Natural killer cell treated with Interleukin-12 subunit alpha and Interleukin-12 subunit beta and Interleukin-15 and Interleukin-18, amount 100 ng/mL, for 72 hours (primary cell): ENCODE data around the gene HUWE1. TPM values are rescaled to one million over a fixed set of nuclear protein-coding genes. Genes with fewer than 3 reads are reported as not detected.

Source experiments
- ATAC-seq, 2 donors: fragments of 150-1000 bp; cut with Tn5 transposase in 1 of 2; sonication (Bioruptor Pico), chemical (Tn5 transposase) in 1 of 2; 2 replicates each; pipeline ENCODE4 v1.10.0; 2021
- DNase-seq: peaks from one replicate; pipeline ENCODE4 v3.0.0; 2022; ENCODE audit warnings: low spot score
- H3K27ac Mint-ChIP-seq, 2 donors: 1 replicate in 1 of 2; 2 replicates in 1 of 2; pipeline ENCODE4 v1.8.0; 2022; ENCODE audit warnings: mixed read lengths in 2 of 2, mild to moderate bottlenecking in 1 of 2, moderate library complexity in 1 of 2
- H3K27me3 Mint-ChIP-seq, 2 donors: 1 replicate in 1 of 2; 2 replicates in 1 of 2; pipeline ENCODE4 v1.8.0; 2022; ENCODE audit warnings: mixed read lengths in 2 of 2
- H3K36me3 Mint-ChIP-seq: one replicate; pipeline ENCODE4 v1.8.0; 2022; ENCODE audit warnings: mixed read lengths
- H3K4me1 Mint-ChIP-seq, 2 donors: 1 replicate in 1 of 2; 2 replicates in 1 of 2; pipeline ENCODE4 v1.8.0; 2022; ENCODE audit warnings: low read depth in 2 of 2, mixed read lengths in 2 of 2, mild to moderate bottlenecking in 1 of 2
- H3K4me3 Mint-ChIP-seq: one replicate; pipeline ENCODE4 v1.8.0; 2022; ENCODE audit warnings: mixed read lengths
- H3K9me3 Mint-ChIP-seq: 2 replicates; pipeline ENCODE4 v1.8.0; 2022; ENCODE audit warnings: mixed read lengths
- total RNA-seq, 2 donors: library from RNA; stranded (reverse); gene quantifications; one replicate each; pipeline ENCODE4 v1.2.3, GENCODE V29; 2022

HUWE1 gene
- total RNA-seq, 2 donors from 2014 or later, result 574 to 813 TPM

DNA sequence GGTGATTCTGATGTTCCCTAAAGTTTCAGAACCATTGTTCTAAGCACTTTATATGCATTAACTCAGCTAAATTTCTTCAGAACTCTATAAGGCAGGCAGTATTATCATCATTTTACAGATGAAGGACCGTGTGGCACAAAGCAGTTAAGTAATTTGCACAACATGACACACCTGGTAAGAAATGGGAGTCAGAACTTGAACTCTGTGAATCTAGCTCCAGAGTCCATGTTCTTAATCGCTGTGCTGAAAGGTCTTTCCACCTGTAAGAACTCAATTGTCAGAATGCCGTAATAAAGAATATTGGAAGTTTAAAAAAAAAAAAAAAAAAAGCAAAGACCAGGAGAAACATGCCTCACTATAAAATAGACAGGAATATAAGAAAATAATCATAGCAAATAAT is 9.2 kb downstream of the HUWE1 start:
- Mint-ChIP-seq H3K27ac (peak overlapping the region; percentile 18 to 79), H3K27me3 (peaks cover 0 to 3% of the 10 kb centered on the region in 2 donors), H3K4me3 (peak overlapping the region; percentile 17), H3K36me3 (peaks cover 15% of the 10 kb centered on the region), H3K4me1 (peaks cover 40 to 43% of the 10 kb centered on the region in 2 donors), H3K9me3 (no peaks in the 10 kb centered on the region)
- ATAC-seq (no peak), DNase-seq (no peak)

DNA sequence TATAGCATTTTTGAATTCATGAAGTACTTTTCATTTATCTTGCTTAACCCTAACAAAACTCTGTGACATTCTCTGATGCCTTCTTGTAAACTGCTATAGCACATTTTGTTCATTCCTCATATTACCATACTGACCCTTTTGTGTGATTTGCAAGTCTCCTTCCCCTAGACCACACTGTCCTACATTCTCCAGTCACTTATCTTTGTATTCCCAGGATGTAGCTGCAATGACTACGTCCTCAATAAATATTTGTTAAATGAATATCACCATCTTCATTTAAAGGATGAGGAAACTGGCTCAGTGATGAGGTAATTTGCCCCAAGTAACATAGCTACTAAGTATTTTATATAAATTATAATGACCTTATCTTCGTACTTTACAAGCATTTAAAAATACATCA is 11.9 kb downstream of the HUWE1 start:
- no peak for DNase-seq
- Mint-ChIP-seq H3K4me3 (no peak overlapping the region), H3K27ac (peak overlapping the region; percentile 16 to 73), H3K9me3 (no peaks in the 10 kb centered on the region), H3K4me1 (peaks cover 22 to 27% of the 10 kb centered on the region in 2 donors), H3K27me3 (no peaks in the 10 kb centered on the region), H3K36me3 (peaks cover 11% of the 10 kb centered on the region)
- ATAC-seq, result no peak

DNA sequence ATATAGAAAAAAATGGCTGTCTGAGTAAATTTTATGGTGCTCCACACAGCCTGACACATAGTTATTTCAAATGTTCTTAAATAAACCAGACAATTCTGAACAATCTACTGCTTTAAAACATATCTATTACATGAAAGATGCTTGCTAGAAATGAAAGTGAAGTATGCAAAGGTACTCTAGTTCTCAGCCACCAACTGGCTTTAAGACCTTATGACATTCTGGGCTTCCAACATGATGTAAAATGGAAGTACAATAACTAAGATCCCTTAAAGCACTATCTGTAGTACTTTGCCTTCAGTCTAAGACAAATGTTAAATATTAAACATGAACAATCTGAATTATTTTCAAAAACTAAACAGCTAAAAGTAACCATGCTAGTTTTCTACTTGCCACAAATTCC is 17.3 kb downstream of the HUWE1 start:
- no peak for DNase-seq
- Mint-ChIP-seq H3K27ac (no peak overlapping the region), H3K4me3 (no peak overlapping the region), H3K27me3 (peaks cover 0 to 6% of the 10 kb centered on the region in 2 donors), H3K4me1 (peaks cover 11% of the 10 kb centered on the region in 2 donors), H3K9me3 (no peaks in the 10 kb centered on the region), H3K36me3 (peaks cover 12% of the 10 kb centered on the region)
- ATAC-seq, result no peak

DNA sequence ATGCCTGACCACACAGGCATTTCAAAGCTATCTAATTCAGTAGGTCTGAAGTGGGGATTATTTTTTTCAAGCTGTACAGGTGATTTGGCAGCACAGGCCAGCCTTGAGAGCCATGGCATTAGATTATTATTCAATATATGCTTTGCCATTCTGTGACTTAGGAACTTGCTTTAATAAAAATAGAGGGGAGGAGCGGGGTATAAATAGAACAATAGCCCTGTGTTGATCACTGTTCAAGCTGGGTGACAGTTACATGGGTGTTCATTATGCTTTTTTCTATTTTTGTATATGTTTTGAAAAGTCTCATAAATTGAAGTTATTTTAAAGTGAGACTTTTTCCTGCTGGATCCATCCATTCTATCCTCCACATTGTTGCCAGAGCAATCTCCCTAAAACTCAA is 20.3 kb downstream of the HUWE1 start:
- peaks cover 16% of the 10 kb centered on the region for H3K36me3 Mint-ChIP-seq
- no peak overlapping the region for H3K4me3 Mint-ChIP-seq
- no peak overlapping the region for H3K27ac Mint-ChIP-seq
- H3K4me1 Mint-ChIP-seq, result peaks cover 19 to 24% of the 10 kb centered on the region in 2 donors
- no peak for ATAC-seq
- no peaks in the 10 kb centered on the region for H3K9me3 Mint-ChIP-seq
- DNase-seq, result no peak
- peaks cover 0 to 10% of the 10 kb centered on the region in 2 donors for H3K27me3 Mint-ChIP-seq

DNA sequence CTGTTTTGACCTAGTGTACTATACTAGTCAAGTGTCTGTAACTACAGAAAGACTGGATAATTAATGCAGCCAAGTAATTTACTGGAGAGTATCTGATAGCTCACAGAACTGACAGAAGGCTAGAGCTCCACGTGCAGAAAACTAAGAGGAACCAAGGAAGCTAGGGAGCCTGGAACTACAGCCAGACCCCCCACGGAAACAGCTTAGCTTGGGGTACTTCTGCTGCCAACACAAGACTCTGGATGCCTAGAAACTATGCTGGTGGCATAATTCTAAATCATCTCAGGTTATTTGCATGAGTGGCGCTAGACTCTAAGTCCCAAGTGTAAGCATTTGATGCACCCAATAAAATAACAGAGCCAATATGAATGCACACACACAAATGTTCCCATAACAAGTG is 26.5 kb downstream of the HUWE1 start:
- DNase-seq (no peak), ATAC-seq (no peak)
- Mint-ChIP-seq H3K36me3 (peaks cover 21% of the 10 kb centered on the region), H3K9me3 (no peaks in the 10 kb centered on the region), H3K27me3 (peaks cover 0 to 8% of the 10 kb centered on the region in 2 donors), H3K27ac (no peak overlapping the region), H3K4me3 (no peak overlapping the region), H3K4me1 (peaks cover 25 to 38% of the 10 kb centered on the region in 2 donors)

DNA sequence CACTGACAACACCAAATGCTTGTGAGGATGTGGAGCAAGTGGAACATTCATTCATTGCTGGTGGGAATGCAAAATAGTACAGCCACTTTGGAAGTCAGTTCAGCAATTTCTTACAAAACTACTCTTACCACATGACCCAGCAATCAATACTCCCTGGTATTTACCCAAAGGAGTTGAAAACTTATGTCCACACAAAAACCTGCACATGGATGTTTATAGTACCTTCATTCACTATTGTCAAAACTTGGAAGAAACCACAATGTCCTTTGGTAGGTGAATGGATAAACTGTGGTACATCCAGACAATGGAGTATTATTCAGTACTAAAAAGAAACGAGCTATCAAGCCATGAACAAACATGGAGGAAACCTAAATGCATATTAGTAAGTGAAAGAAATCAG is 27.5 kb downstream of the HUWE1 start:
- H3K27ac Mint-ChIP-seq, result no peak overlapping the region
- H3K4me1 Mint-ChIP-seq, result peaks cover 25 to 45% of the 10 kb centered on the region in 2 donors
- H3K27me3 Mint-ChIP-seq, result peaks cover 0 to 6% of the 10 kb centered on the region in 2 donors
- DNase-seq (no peak), ATAC-seq (no peak)
- H3K36me3 Mint-ChIP-seq, result peaks cover 21% of the 10 kb centered on the region
- no peak overlapping the region for H3K4me3 Mint-ChIP-seq
- H3K9me3 Mint-ChIP-seq, result no peaks in the 10 kb centered on the region

DNA sequence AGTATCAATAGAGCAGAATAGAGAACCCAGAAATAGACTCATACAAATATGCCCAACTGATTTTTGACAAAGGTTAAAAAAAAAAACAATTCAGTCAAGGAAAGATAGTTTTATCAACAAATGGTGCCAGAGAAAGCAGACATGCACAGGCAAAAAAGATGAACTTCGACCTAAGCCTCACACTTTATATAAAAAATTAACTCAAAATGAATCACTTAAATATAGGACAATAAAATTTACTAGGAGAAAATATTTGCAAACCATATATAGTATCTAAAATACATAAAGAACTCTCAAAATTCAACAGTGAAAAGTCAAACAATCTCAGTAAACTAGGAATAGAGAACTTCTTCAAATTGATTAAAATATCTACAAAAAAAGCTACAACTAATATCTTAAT is 29.7 kb downstream of the HUWE1 start:
- ATAC-seq, result no peak
- peaks cover 20 to 40% of the 10 kb centered on the region in 2 donors for H3K4me1 Mint-ChIP-seq
- H3K4me3 Mint-ChIP-seq, result no peak overlapping the region
- DNase-seq, result no peak
- H3K27ac Mint-ChIP-seq, result no peak overlapping the region
- H3K36me3 Mint-ChIP-seq, result peaks cover 11% of the 10 kb centered on the region
- no peaks in the 10 kb centered on the region for H3K9me3 Mint-ChIP-seq
- H3K27me3 Mint-ChIP-seq, result peaks cover 0 to 2% of the 10 kb centered on the region in 2 donors

DNA sequence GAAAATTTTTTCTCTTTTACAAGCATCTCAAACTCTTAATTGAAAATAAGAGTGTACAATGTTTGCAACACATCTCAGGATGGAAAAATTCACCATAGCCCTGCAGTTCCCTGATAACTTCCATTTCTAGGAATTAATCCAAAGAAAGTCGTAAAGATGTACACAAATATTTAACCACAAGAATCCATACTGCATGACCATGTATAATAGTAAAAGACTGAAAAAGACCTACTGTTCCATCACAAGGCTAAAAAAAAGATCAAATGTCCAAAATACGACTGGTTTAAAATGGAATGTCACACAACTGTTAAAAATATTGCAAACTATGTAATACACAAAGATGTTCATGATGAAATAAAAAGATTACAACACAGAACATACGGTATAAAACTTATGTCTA is 32.1 kb downstream of the HUWE1 start:
- H3K9me3 Mint-ChIP-seq, result no peaks in the 10 kb centered on the region
- peaks cover 0 to 6% of the 10 kb centered on the region in 2 donors for H3K27me3 Mint-ChIP-seq
- H3K27ac Mint-ChIP-seq, result peak overlapping the region; percentile 11 to 26
- peaks cover 16% of the 10 kb centered on the region for H3K36me3 Mint-ChIP-seq
- no peak overlapping the region for H3K4me3 Mint-ChIP-seq
- ATAC-seq, result no peak
- DNase-seq, result no peak
- H3K4me1 Mint-ChIP-seq, result peaks cover 25 to 36% of the 10 kb centered on the region in 2 donors

DNA sequence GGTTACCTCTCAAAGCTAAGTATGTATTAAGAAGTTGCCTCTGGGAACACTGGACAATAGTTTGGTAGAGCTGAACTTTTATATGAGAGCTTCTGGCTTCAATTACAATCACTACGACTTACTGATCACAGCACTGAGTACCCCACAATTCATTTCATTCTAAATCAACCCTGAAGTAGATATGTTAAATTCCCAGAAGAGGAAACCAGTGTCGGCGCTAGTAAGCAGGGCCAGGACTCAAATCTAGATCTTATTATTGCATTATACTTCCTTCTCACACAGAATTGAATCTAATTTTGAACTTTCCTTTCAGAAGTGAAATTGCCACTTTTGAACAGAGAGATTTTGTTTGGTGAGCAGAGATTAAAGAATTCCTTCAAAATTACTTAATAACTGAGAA is 41.8 kb downstream of the HUWE1 start:
- Mint-ChIP-seq H3K36me3 (peaks cover 19% of the 10 kb centered on the region), H3K27me3 (peaks cover 0 to 8% of the 10 kb centered on the region in 2 donors), H3K9me3 (no peaks in the 10 kb centered on the region), H3K4me1 (peaks cover 0 to 9% of the 10 kb centered on the region in 2 donors), H3K4me3 (peak overlapping the region; percentile 18), H3K27ac (peak overlapping the region; percentile 66 to 71)
- DNase-seq (no peak), ATAC-seq (peak in 1 of 2 donors; percentile 56)

DNA sequence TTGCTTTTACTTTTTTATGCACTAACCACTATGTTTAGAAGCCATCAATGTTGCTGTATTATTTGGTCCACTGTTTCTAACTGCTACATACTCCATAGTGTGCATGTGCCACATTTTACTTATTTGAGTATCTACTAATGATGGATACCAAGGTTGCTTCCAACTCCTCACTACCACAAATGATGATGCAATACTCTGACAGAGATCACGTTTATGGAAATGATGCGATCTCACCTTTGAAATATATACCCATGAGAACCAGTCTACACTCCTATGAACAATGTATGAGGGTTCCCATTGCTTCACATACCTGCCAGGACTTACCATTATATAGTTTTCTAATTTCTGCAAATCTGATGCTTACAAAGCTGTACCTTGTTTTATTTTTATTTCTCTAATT is 44.2 kb downstream of the HUWE1 start:
- Mint-ChIP-seq H3K4me1 (peaks cover 0 to 7% of the 10 kb centered on the region in 2 donors), H3K4me3 (no peak overlapping the region), H3K9me3 (no peaks in the 10 kb centered on the region), H3K27ac (no peak overlapping the region), H3K36me3 (peaks cover 25% of the 10 kb centered on the region), H3K27me3 (peaks cover 0 to 3% of the 10 kb centered on the region in 2 donors)
- ATAC-seq, result no peak
- DNase-seq, result no peak

DNA sequence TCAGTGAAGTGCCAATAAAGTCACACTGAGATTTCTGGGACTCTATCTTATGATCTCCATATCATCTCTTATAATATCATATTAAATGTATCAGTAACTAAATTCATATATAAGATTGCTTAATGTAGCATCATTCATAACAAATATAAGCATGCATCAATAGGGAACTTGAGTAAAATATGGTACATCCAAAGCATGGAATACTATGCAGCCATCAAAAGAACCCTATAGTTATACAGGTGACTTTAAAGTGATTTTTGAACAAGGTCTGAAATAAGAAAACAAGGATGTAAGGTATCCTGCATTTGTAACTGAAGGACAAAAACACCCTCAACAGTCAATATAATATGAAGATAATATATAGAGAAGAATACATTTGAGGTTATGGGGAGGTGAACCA is 47.3 kb downstream of the HUWE1 start:
- Mint-ChIP-seq H3K9me3 (no peaks in the 10 kb centered on the region), H3K4me3 (no peak overlapping the region), H3K27me3 (no peaks in the 10 kb centered on the region), H3K4me1 (peaks cover 0 to 2% of the 10 kb centered on the region in 2 donors), H3K27ac (no peak overlapping the region), H3K36me3 (peaks cover 16% of the 10 kb centered on the region)
- no peak for ATAC-seq
- no peak for DNase-seq

DNA sequence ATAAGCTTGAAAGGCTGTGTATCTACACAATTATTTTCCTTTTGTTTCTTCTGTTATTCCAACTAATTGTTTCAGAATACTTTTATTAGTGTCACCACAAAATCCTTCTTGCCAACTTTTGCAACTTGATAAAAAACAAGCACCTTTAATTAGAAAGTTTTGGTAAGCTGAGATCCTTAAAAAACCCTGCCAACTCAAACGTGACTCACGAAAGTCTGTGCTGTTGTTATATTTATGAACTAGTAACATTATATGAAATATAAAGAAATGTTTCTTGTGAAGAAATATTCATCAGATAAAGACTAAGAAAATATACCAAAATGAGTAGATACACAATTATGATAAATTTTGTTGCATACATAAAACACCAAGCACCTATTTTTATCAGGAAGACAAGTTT is 49.0 kb downstream of the HUWE1 start:
- Mint-ChIP-seq H3K27me3 (peaks cover 0 to 2% of the 10 kb centered on the region in 2 donors), H3K9me3 (no peaks in the 10 kb centered on the region), H3K4me1 (peaks cover 0 to 9% of the 10 kb centered on the region in 2 donors), H3K4me3 (no peak overlapping the region), H3K36me3 (peaks cover 22% of the 10 kb centered on the region), H3K27ac (no peak overlapping the region)
- no peak for ATAC-seq
- no peak for DNase-seq

DNA sequence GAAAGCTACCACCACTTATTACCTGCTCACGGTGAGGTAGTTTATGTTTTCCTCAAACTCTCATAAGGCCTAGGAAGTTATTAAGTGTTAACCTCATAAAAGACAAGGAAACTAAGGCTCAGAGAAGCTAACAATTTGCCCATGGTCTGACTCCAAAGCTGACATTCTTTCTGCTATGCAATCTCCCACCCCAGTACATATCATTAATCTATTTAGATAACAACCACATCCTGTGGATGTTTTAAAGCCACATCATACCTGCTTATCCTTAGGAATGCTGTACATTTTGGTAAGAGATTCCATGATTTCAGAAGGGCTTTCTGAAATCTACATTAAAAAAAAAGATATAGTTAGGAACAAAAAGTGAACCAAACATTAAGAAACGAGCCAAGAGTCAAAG is 55.4 kb downstream of the HUWE1 start:
- no peak for ATAC-seq
- DNase-seq, result no peak
- Mint-ChIP-seq H3K27ac (no peak overlapping the region), H3K9me3 (no peaks in the 10 kb centered on the region), H3K4me3 (no peak overlapping the region), H3K27me3 (peaks cover 0 to 5% of the 10 kb centered on the region in 2 donors), H3K36me3 (peaks cover 38% of the 10 kb centered on the region), H3K4me1 (peaks cover 7 to 9% of the 10 kb centered on the region in 2 donors)

DNA sequence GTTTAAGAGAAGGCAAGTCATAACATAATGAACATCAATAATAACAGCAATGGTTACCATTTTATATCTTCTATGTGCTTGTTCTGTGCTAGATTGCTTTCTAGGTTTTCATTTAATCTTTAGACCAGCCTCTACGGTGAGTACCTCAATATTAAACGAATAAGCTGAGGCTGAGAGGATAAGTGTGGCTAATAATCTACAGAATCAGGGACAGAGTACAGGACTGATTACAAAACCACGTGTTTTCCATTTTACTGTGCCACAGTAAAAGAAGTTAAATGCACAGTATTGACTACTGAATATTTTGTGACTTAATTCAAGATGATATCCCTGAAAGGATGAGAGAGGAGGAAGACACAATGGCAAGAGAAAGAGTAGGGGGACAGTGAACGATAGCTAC is 56.3 kb downstream of the HUWE1 start:
- Mint-ChIP-seq H3K4me1 (peaks cover 7% of the 10 kb centered on the region in 2 donors), H3K27me3 (peaks cover 0 to 5% of the 10 kb centered on the region in 2 donors), H3K4me3 (no peak overlapping the region), H3K27ac (peak overlapping the region in 1 of 2 donors; percentile 51), H3K9me3 (no peaks in the 10 kb centered on the region), H3K36me3 (peaks cover 38% of the 10 kb centered on the region)
- no peak for ATAC-seq
- no peak for DNase-seq

DNA sequence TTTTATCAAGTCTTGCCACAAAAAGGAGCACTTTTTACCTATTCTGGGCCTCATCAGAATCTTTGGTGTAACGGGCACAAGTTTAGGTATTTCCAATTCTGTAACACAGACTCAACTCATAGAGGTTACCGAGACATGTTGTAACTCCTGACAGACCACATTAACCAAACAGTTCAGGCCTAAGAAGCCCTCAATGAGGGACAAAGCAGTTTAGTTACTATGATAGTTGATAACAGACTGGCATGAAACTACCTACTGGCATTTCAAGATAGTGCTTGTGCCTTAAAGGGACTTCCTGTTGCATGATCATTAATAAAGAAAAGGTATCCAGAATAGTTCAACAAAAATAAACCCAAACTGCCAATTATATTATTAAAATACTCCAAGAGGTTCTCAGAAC is 64.1 kb downstream of the HUWE1 start:
- peaks cover 0 to 2% of the 10 kb centered on the region in 2 donors for H3K27me3 Mint-ChIP-seq
- H3K27ac Mint-ChIP-seq, result no peak overlapping the region
- no peak for DNase-seq
- H3K9me3 Mint-ChIP-seq, result no peaks in the 10 kb centered on the region
- H3K4me3 Mint-ChIP-seq, result no peak overlapping the region
- H3K4me1 Mint-ChIP-seq, result peaks cover 10 to 13% of the 10 kb centered on the region in 2 donors
- H3K36me3 Mint-ChIP-seq, result peaks cover 23% of the 10 kb centered on the region
- no peak for ATAC-seq
